IMR-90 (cell line): Measurements from ENCODE around the gene DIP2C. TPM values are rescaled to one million over a fixed set of nuclear protein-coding genes. Genes with fewer than 3 reads are reported as not detected.
"Not testable (repeated sequence)": the region's sequence is repeated elsewhere in the genome, so short reads cannot be mapped to it uniquely, and the experiment has no call there.

Experiments
- ATAC-seq: fragments of 200-7000 bp; cut with Tn5 transposase; 2 replicates; pipeline ENCODE4 v1.9.1; 2020; ENCODE audit warnings: low read depth, mild to moderate bottlenecking, moderate library complexity
- BruUV-seq: library from RNA; stranded (reverse); fragments of 400-500 nt; replicated peaks from 2 replicates; lab custom pipeline; 2021; lab: Mats Ljungman, UMichigan
- CTCF ChIA-PET: fragments of 300-600 bp; formaldehyde crosslinking; extraction: SDS; loops from one replicate; lab custom pipeline; 2021; ENCODE audit warnings: antibody characterized with exemption; lab: Yijun Ruan, JAX
- POLR2A ChIA-PET: fragments of 300-600 bp; sonication (Branson Sonifier 250); formaldehyde crosslinking; loops from one replicate; lab custom pipeline; 2022; ENCODE audit warnings: antibody characterized with exemption; ENCODE audit not compliant: unreplicated experiment; lab: Charles Lee
- DNase-seq: peaks from one replicate; pipeline ENCODE4 v3.0.0; 2013
- H2AFZ ChIP-seq: replicated peaks from 2 replicates; pipeline ENCODE3; 2013; ENCODE audit warnings: low read length, mild to moderate bottlenecking; ENCODE audit not compliant: poor library complexity
- H2AK5ac ChIP-seq: 2 replicates; pipeline ENCODE4 v1.6.1; 2013; ENCODE audit warnings: low read depth, low read length, inconsistent platforms
- H2AK9ac ChIP-seq: replicated peaks from 2 replicates; pipeline ENCODE3; 2013; ENCODE audit warnings: mild to moderate bottlenecking, low read depth, low read length, moderate library complexity; ENCODE audit not compliant: poor library complexity
- H2BK120ac ChIP-seq: 2 replicates; pipeline ENCODE4 v1.6.1; 2013; ENCODE audit warnings: low read depth, low read length, inconsistent platforms
- H2BK15ac ChIP-seq: 3 replicates; pipeline ENCODE4 v1.6.1; 2013; ENCODE audit warnings: low read depth, low read length, inconsistent platforms
- H2BK20ac ChIP-seq: 2 replicates; pipeline ENCODE4 v1.6.1; 2013; ENCODE audit warnings: low read depth, mild to moderate bottlenecking, inconsistent platforms, low read length, moderate library complexity
- H2BK5ac ChIP-seq: 2 replicates; pipeline ENCODE4 v1.6.1; 2013; ENCODE audit warnings: mild to moderate bottlenecking, low read depth, low read length, inconsistent platforms; ENCODE audit not compliant: poor library complexity, severe bottlenecking
- H3K14ac ChIP-seq: replicated peaks from 2 replicates; pipeline ENCODE4 v1.6.1; 2013; ENCODE audit warnings: low read depth, low read length, inconsistent platforms
- H3K18ac ChIP-seq: 2 replicates; pipeline ENCODE4 v1.6.1; 2013; ENCODE audit warnings: low read depth, low read length, control low read depth
- H3K23ac ChIP-seq: 2 replicates; pipeline ENCODE4 v1.6.1; 2013; ENCODE audit warnings: low read depth, low read length, inconsistent platforms
- H3K27ac ChIP-seq: 2 replicates; pipeline ENCODE4 v1.5.1; 2013; ENCODE audit warnings: mild to moderate bottlenecking, control low read depth, low read length; ENCODE audit not compliant: insufficient read depth
- H3K27me3 ChIP-seq: 2 replicates; pipeline ENCODE4 v1.6.1; 2013; ENCODE audit warnings: low read length; ENCODE audit not compliant: control insufficient read depth, insufficient read depth
- H3K36me3 ChIP-seq: 2 replicates; pipeline ENCODE4 v1.6.1; 2013; ENCODE audit warnings: low read length, mixed read lengths; ENCODE audit not compliant: control insufficient read depth, insufficient read depth
- H3K4ac ChIP-seq: 2 replicates; pipeline ENCODE4 v1.6.1; 2013; ENCODE audit warnings: low read depth, low read length, inconsistent platforms
- H3K4me1 ChIP-seq: 2 replicates; pipeline ENCODE4 v1.6.1; 2013; ENCODE audit warnings: low read length, mixed read lengths; ENCODE audit not compliant: control insufficient read depth, insufficient read depth
- H3K4me2 ChIP-seq: 2 replicates; pipeline ENCODE4 v1.6.1; 2013; ENCODE audit warnings: low read depth, mild to moderate bottlenecking, control low read depth, low read length, moderate library complexity
- H3K4me3 ChIP-seq: 2 replicates; pipeline ENCODE4 v1.5.1; 2013; ENCODE audit warnings: low read depth, mild to moderate bottlenecking, control low read depth, low read length, moderate library complexity; ENCODE audit not compliant: insufficient read depth
- H3K56ac ChIP-seq: 2 replicates; pipeline ENCODE4 v1.6.1; 2013; ENCODE audit warnings: low read length, inconsistent platforms; ENCODE audit not compliant: insufficient read depth; ENCODE audit errors: extremely low read depth
- H3K79me1 ChIP-seq, 2 experiments: 2 replicates each; pipeline ENCODE4 v1.6.1; 2013; ENCODE audit warnings: low read length in 2 of 2, inconsistent platforms in 1 of 2, low read depth in 1 of 2
- H3K9ac ChIP-seq: 2 replicates; pipeline ENCODE4 v1.6.1; 2013; ENCODE audit warnings: low read depth, low read length, control low read depth
- H3K9me1 ChIP-seq: 2 replicates; pipeline ENCODE4 v1.6.1; 2013; ENCODE audit warnings: low read length, inconsistent platforms; ENCODE audit not compliant: insufficient read depth
- H3K9me3 ChIP-seq: 2 replicates; pipeline ENCODE4 v1.6.1; 2013; ENCODE audit warnings: low read length; ENCODE audit not compliant: control insufficient read depth, insufficient read depth
- H4K20me1 ChIP-seq: 2 replicates; pipeline ENCODE4 v1.6.1; 2013; ENCODE audit warnings: low read length, inconsistent platforms; ENCODE audit not compliant: insufficient read depth
- H4K5ac ChIP-seq: 2 replicates; pipeline ENCODE4 v1.6.1; 2013; ENCODE audit warnings: mild to moderate bottlenecking, low read depth, low read length, control low read depth
- H4K8ac ChIP-seq, 2 experiments: 2 replicates each; pipeline ENCODE4 v1.6.1; 2013; ENCODE audit warnings: low read depth in 2 of 2, low read length in 2 of 2, control low read depth in 1 of 2, inconsistent platforms in 1 of 2
- H4K91ac ChIP-seq: 2 replicates; pipeline ENCODE4 v1.6.1; 2013; ENCODE audit warnings: low read depth, low read length, inconsistent platforms; ENCODE audit not compliant: insufficient read depth
- WGBS, 2 experiments: methylation state at CpG; one replicate each; pipeline versions ENCODE4 v1.1.5 to v1.1.7; 2013; ENCODE audit warnings: missing lambda C conversion rate in 2 of 2; ENCODE audit not compliant: insufficient read length in 1 of 2; ENCODE audit errors: extremely low coverage in 2 of 2; 5-methylcytosine and 5-hydroxymethylcytosine counted together
- dilution Hi-C: fragments of 300-500 bp; cut with HindIII; formaldehyde crosslinking; loops from one replicate; pipeline ENCODE4 v1.14.3; 2018; ENCODE audit warnings: low sequenced_read_pairs; ENCODE audit not compliant: unreplicated experiment
- in situ Hi-C: fragments of 300-500 bp; cut with MboI; formaldehyde crosslinking; loops from 3 replicates; pipeline ENCODE4 v1.14.3; 2019; ENCODE audit warnings: low sequenced_read_pairs, inconsistent platforms, mixed read lengths
- intact Hi-C: fragments of 100-400 bp; cut with micrococcal nuclease; formaldehyde crosslinking; loops from 2 replicates; pipeline ENCODE4 v1.10.0; 2022
- polyA plus RNA-seq, 3 experiments: library from polyadenylated mRNA; depleted of rRNA; stranded (reverse); fragments of >200 nt; gene quantifications; 2 replicates each; pipeline ENCODE4 v1.2.3, GENCODE V29; 2012; ENCODE audit warnings: low replicate concordance in 1 of 3
- total RNA-seq: library from RNA; depleted of rRNA; stranded (reverse); fragments of >200 nt; gene quantifications from 2 replicates; pipeline ENCODE4 v1.2.3, GENCODE V29; 2012

The DIP2C gene
- total and polyA plus RNA-seq, 2 of the 4 experiments (the other 2 are of a cell fraction) = 8.6 to 17.3 TPM

- Histone ChIP-seq H4K20me1 (peaks cover 76% of the 10 kb centered on the region), H3K79me1 (peaks cover 27 to 79% of the 10 kb centered on the region in 2 experiments), H3K4me1 (peaks cover 15% of the 10 kb centered on the region), H3K9me1 (peaks cover 33% of the 10 kb centered on the region)
- H3K9me3 ChIP-seq, H3K36me3 ChIP-seq, H2AK5ac ChIP-seq, H4K5ac ChIP-seq, DNase-seq, H3K27ac ChIP-seq, BruUV-seq, H3K4ac ChIP-seq, H3K56ac ChIP-seq, in situ Hi-C loops, ATAC-seq, H3K9ac ChIP-seq, H2AK9ac ChIP-seq, POLR2A ChIA-PET, H3K4me3 ChIP-seq, intact Hi-C loops, CTCF ChIA-PET, H2BK5ac ChIP-seq, H3K18ac ChIP-seq, H3K27me3 ChIP-seq, H3K23ac ChIP-seq, dilution Hi-C loops, H2BK20ac ChIP-seq, H2BK120ac ChIP-seq, H3K4me2 ChIP-seq, H4K91ac ChIP-seq, H3K14ac ChIP-seq, H2AFZ ChIP-seq, H2BK15ac ChIP-seq, H4K8ac ChIP-seq: not testable (repeated sequence)
- 100% methylated on average over 2 of the region's 11 CpGs; no CpG with 5 or more reads in 1 of the 2 experiments for WGBS, 2 experiments
These were observed 31.6 kb downstream of the DIP2C start for GRCh38 chr10:657816-658350.
